GM19395 (cell line): Measurements from ENCODE around the gene TBCE.
"Not testable (repeated sequence)": the region's sequence is repeated elsewhere in the genome, so short reads cannot be mapped to it uniquely, and the experiment has no call there.

Source experiments
- ATAC-seq: cut with Tn5 transposase; IDR thresholded peaks from one replicate; pipeline ENCODE4 v1.9.1; 2021; ENCODE audit warnings: mild to moderate bottlenecking, moderate library complexity; ENCODE audit not compliant: unreplicated experiment

Gene TBCE

GRCh38 chr1:235450886-235451483, 83.8 kb downstream of the TBCE start:
- ATAC-seq = no peak

- ATAC-seq = no peak
Measured at GRCh38 chr1:235454021-235454420, 86.8 kb downstream of the TBCE start.

GRCh38 chr1:235455097-235455496, 87.9 kb downstream of the TBCE start:
- no peak for ATAC-seq

- no peak for ATAC-seq
Measured at GRCh38 chr1:235455823-235456222, 88.6 kb downstream of the TBCE start.

- ATAC-seq = not testable (repeated sequence)
Measured at GRCh38 chr1:235457856-235458255, 90.6 kb downstream of the TBCE start.

GRCh38 chr1:235460770-235461169, 93.5 kb downstream of the TBCE start:
- ATAC-seq = no peak

- ATAC-seq = no peak
Measured at GRCh38 chr1:235461954-235462353, 94.7 kb downstream of the TBCE start.

- not testable (repeated sequence) for ATAC-seq
Measured at GRCh38 chr1:235462832-235463231, 95.6 kb downstream of the TBCE start.

GRCh38 chr1:235465066-235465465, 97.8 kb downstream of the TBCE start:
- ATAC-seq = no peak

GRCh38 chr1:235468004-235468403, 100.8 kb downstream of the TBCE start:
- no peak for ATAC-seq

- ATAC-seq = no peak
Measured at GRCh38 chr1:235468970-235469369, 101.7 kb downstream of the TBCE start.

GRCh38 chr1:235469897-235470296, 102.7 kb downstream of the TBCE start:
- ATAC-seq = not testable (repeated sequence)

GRCh38 chr1:235470741-235471439, 103.7 kb downstream of the TBCE start:
- ATAC-seq = no peak

- ATAC-seq = no peak
Measured at GRCh38 chr1:235473806-235474205, 106.6 kb downstream of the TBCE start.

GRCh38 chr1:235483090-235483489, 115.9 kb downstream of the TBCE start:
- no peak for ATAC-seq

- no peak for ATAC-seq
Measured at GRCh38 chr1:235485558-235485957, 118.3 kb downstream of the TBCE start.

GRCh38 chr1:235486321-235486720, 119.1 kb downstream of the TBCE start:
- ATAC-seq = no peak

GRCh38 chr1:235491644-235492043, 124.4 kb downstream of the TBCE start:
- no peak for ATAC-seq

- ATAC-seq = no peak
Measured at GRCh38 chr1:235494531-235494930, 127.3 kb downstream of the TBCE start.

- no peak for ATAC-seq
Measured at GRCh38 chr1:235495030-235495429, 127.8 kb downstream of the TBCE start.

GRCh38 chr1:235495551-235495950, 128.3 kb downstream of the TBCE start:
- no peak for ATAC-seq

GRCh38 chr1:235500971-235501540, 133.8 kb downstream of the TBCE start:
- ATAC-seq = no peak
